ENCODE data around the gene PC.

DNA sequence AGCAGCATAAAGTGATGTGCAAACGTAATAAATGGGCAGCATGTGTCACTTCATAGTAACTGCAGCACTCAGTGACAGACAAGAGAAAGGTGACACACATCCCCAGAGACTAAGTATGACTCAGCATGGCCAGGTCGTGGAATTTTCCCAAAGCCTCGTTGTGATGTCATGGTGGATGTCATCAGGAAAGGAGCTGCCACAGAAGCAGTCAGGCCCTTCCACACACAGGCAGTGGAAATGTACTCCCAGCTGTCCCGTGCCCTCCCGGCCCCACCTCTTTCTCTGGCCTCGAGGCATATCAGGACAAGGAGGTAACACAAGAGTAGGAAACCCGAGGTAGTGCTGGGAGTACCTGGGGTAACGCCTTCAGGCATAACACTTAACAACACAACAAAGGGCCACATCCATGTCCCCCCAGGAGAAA lies 8.1 kb downstream of the PC start:
- TF ChIP-seq, protein P1, sequence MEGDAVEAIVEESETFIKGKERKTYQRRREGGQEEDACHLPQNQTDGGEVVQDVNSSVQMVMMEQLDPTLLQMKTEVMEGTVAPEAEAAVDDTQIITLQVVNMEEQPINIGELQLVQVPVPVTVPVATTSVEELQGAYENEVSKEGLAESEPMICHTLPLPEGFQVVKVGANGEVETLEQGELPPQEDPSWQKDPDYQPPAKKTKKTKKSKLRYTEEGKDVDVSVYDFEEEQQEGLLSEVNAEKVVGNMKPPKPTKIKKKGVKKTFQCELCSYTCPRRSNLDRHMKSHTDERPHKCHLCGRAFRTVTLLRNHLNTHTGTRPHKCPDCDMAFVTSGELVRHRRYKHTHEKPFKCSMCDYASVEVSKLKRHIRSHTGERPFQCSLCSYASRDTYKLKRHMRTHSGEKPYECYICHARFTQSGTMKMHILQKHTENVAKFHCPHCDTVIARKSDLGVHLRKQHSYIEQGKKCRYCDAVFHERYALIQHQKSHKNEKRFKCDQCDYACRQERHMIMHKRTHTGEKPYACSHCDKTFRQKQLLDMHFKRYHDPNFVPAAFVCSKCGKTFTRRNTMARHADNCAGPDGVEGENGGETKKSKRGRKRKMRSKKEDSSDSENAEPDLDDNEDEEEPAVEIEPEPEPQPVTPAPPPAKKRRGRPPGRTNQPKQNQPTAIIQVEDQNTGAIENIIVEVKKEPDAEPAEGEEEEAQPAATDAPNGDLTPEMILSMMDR (IDR thresholded peaks at IDR 0.05) = no peak
- TF ChIP-seq POLR2A (IDR thresholded peaks at IDR 0.05) = no peak

Data from lower leg skin (tissue), 3 donors.